Stimulated activated CD4-positive, alpha-beta T cell treated with anti-CD3 and anti-CD28 coated beads, Interleukin-4, amount 100 ng/mL, for 4 hours (primary cell): ENCODE results near the gene POPDC3.

Experiments
- DNase-seq, 2 experiments: peaks; one replicate each; pipeline ENCODE4 v3.0.0-alpha.2; 2020

POPDC3 gene

GRCh38 chr6:105137388-105137787 lies 42.4 kb downstream of the POPDC3 start:
- DNase-seq, result no peak

- peak in 1 of 2 experiments; percentile 12 for DNase-seq
Measured at GRCh38 chr6:105136431-105137350, 43.1 kb downstream of the POPDC3 start.

GRCh38 chr6:105135907-105136430 lies 43.8 kb downstream of the POPDC3 start:
- DNase-seq, result no peak

- no peak for DNase-seq
Measured at GRCh38 chr6:105135056-105135455, 44.8 kb downstream of the POPDC3 start.

GRCh38 chr6:105122717-105123116 lies 57.1 kb downstream of the POPDC3 start:
- no peak for DNase-seq

- no peak for DNase-seq
Measured at GRCh38 chr6:105121981-105122380, 57.8 kb downstream of the POPDC3 start.

- no peak for DNase-seq
Measured at GRCh38 chr6:105120570-105120969, 59.2 kb downstream of the POPDC3 start.

GRCh38 chr6:105116150-105116549 lies 63.7 kb downstream of the POPDC3 start:
- no peak for DNase-seq

- no peak for DNase-seq
Measured at GRCh38 chr6:105113422-105113821, 66.4 kb downstream of the POPDC3 start.

GRCh38 chr6:105112577-105112976 lies 67.2 kb downstream of the POPDC3 start:
- no peak for DNase-seq

GRCh38 chr6:105111871-105112270 lies 67.9 kb downstream of the POPDC3 start:
- no peak for DNase-seq

GRCh38 chr6:105111105-105111504 lies 68.7 kb downstream of the POPDC3 start:
- no peak for DNase-seq

GRCh38 chr6:105109955-105110895 lies 69.6 kb downstream of the POPDC3 start:
- no peak for DNase-seq

GRCh38 chr6:105108631-105109262 lies 71.1 kb downstream of the POPDC3 start:
- DNase-seq, result no peak
